ENCODE data around the gene GALNTL6.

Gene GALNTL6

DNA sequence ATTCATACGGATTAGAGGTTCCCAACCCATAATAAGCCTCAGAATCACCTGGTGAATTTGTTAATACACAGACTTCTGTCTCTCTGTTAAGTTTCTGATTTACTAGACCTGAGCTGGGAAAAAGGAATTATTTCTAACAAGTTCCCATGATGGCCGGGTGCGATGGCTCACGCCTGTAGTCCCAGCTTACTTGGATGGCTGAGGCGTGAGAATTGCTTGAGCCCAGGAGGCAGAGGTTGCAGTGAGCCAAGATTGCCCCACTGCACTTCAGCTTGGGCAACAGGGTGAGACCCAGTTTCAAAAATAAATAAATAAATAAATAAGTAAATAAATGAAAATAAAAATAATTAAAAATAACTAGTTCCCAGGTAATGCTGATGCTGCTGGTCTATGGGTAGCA lies 412.3 kb downstream of the GALNTL6 start:
- TF ChIP-seq, protein P1, sequence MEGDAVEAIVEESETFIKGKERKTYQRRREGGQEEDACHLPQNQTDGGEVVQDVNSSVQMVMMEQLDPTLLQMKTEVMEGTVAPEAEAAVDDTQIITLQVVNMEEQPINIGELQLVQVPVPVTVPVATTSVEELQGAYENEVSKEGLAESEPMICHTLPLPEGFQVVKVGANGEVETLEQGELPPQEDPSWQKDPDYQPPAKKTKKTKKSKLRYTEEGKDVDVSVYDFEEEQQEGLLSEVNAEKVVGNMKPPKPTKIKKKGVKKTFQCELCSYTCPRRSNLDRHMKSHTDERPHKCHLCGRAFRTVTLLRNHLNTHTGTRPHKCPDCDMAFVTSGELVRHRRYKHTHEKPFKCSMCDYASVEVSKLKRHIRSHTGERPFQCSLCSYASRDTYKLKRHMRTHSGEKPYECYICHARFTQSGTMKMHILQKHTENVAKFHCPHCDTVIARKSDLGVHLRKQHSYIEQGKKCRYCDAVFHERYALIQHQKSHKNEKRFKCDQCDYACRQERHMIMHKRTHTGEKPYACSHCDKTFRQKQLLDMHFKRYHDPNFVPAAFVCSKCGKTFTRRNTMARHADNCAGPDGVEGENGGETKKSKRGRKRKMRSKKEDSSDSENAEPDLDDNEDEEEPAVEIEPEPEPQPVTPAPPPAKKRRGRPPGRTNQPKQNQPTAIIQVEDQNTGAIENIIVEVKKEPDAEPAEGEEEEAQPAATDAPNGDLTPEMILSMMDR (IDR thresholded peaks at IDR 0.05; ENCODE audit: insufficient read depth, low read length, poor library complexity, severe bottlenecking), result no peak

DNA sequence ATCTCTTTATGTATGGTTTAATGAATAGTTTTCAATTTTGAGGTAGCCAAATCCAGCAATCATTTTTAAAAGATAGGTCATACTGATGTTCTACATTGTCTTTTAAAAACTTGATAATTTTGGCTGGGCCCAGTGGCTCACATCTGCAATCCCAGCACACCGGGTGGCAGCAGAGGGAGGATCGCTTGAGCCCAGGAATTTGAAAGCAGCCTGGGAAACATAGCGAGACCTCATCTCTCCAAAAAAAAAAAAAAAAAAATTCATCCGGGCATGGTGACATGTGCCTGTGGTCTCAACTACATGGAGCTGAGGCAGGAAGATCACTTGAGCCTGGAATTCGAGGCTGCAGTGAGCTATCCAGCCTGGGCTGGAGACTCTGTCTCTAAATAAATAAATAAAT lies 419.8 kb downstream of the GALNTL6 start:
- no peak for DNase-seq (ENCODE audit: extremely low read depth, insufficient read length)
- Histone ChIP-seq H3K36me3 (ENCODE audit: control insufficient read depth, insufficient read depth, low read length) (no peaks in the 10 kb centered on the region), H3K27me3 (replicated peaks; ENCODE audit: control insufficient read depth, insufficient read depth, low read length) (no peaks in the 10 kb centered on the region), H3K4me3 (replicated peaks; ENCODE audit: low read depth, low read length) (no peak overlapping the region)
- TF ChIP-seq, protein P1 (IDR thresholded peaks at IDR 0.05; ENCODE audit: insufficient read depth, low read length, poor library complexity, severe bottlenecking), result no peak

More for the DNA sequence above, 412.3 kb downstream of the GALNTL6 start:
- H3K4me3 ChIP-seq (replicated peaks; ENCODE audit: low read depth, low read length), result no peak overlapping the region
- no peak for DNase-seq (ENCODE audit: extremely low read depth, insufficient read length)
- H3K36me3 ChIP-seq (ENCODE audit: control insufficient read depth, insufficient read depth, low read length), result no peaks in the 10 kb centered on the region
- no peaks in the 10 kb centered on the region for H3K27me3 ChIP-seq (replicated peaks; ENCODE audit: control insufficient read depth, insufficient read depth, low read length)

DNA sequence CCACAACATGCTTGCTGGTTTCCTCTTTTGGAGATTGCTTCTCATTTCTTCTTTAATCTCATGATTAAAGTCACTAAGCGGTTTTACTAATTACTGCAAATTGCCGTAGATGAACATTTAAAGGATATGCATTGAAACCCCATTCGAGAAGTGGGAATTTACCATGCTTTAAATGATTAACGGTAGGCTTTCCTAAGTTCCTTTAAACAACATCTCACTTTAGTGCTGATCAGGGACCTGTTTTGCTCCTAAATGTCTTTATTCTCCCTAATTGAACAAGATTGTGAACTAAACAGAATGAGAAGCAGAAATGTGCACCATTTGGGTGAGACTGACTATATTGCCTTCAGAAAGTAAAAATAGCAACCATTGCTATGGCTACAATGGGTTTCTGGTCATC lies 430.3 kb downstream of the GALNTL6 start:
- Histone ChIP-seq H3K27me3 (replicated peaks; ENCODE audit: control insufficient read depth, insufficient read depth, low read length) (no peaks in the 10 kb centered on the region), H3K4me3 (replicated peaks; ENCODE audit: low read depth, low read length) (no peak overlapping the region), H3K36me3 (ENCODE audit: control insufficient read depth, insufficient read depth, low read length) (no peaks in the 10 kb centered on the region)
- TF ChIP-seq, protein P1 (IDR thresholded peaks at IDR 0.05; ENCODE audit: insufficient read depth, low read length, poor library complexity, severe bottlenecking), result no peak
- no peak for DNase-seq (ENCODE audit: extremely low read depth, insufficient read length)

DNA sequence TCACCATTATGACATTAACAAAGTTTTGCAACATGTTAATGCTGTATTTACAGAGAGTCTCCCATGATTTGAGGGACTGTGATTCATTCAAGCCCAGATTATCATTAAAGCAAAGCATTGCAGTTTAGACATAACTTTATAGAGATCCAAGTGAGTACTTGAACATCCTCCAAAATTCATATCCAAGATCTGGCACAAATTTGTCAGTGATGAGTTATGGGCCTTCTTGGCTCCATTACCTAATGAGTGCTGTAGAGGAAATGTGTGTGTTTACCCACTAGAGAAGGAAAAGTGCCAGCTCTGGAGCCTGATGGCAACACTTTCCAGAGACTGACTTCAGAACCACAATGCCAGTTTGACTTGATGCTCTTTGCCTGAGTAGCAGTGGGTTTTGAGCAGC lies 432.3 kb downstream of the GALNTL6 start:
- Histone ChIP-seq H3K27me3 (replicated peaks; ENCODE audit: control insufficient read depth, insufficient read depth, low read length) (no peaks in the 10 kb centered on the region), H3K36me3 (ENCODE audit: control insufficient read depth, insufficient read depth, low read length) (no peaks in the 10 kb centered on the region), H3K4me3 (replicated peaks; ENCODE audit: low read depth, low read length) (no peak overlapping the region)
- no peak for DNase-seq (ENCODE audit: extremely low read depth, insufficient read length)
- TF ChIP-seq, protein P1 (IDR thresholded peaks at IDR 0.05; ENCODE audit: insufficient read depth, low read length, poor library complexity, severe bottlenecking), result no peak

DNA sequence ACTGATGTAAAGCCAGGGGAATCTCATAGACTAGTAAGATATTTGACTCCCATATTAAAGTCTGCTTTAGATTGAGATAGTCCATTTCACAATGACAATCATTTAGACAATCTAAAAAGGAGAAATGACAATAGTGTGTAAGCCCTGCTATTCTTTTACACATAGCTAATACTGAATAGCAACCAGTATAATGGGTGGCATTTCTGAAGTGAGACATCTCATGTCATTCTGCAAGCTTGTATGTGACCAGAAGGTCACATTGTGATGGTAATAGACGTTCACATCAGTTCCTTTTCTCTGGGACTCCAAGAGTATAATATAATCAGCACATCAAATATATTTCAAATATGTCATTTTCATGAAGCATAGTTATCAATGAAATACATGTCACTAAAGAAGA lies 440.2 kb downstream of the GALNTL6 start:
- no peaks in the 10 kb centered on the region for H3K27me3 ChIP-seq (replicated peaks; ENCODE audit: control insufficient read depth, insufficient read depth, low read length)
- TF ChIP-seq, protein P1 (IDR thresholded peaks at IDR 0.05; ENCODE audit: insufficient read depth, low read length, poor library complexity, severe bottlenecking), result no peak
- no peak for DNase-seq (ENCODE audit: extremely low read depth, insufficient read length)
- no peaks in the 10 kb centered on the region for H3K36me3 ChIP-seq (ENCODE audit: control insufficient read depth, insufficient read depth, low read length)
- H3K4me3 ChIP-seq (replicated peaks; ENCODE audit: low read depth, low read length), result no peak overlapping the region

DNA sequence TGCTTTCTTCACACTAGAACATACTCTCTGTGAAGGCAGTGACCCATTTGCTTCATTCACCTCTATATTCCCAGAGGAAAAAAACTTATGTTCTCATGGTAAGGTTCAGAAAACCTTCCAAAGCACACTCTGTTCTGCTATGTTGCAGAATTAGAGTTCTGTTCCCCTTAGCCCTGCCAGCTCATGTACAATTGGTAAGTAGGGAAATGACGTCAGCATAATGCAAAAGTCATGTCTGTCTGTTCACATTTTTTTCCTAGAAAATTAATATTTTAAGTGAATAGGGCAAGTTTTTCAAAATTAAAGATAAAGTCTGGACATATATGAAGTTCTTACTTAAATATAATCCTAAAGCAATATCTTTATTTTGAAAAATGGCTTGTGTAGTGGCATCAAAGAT lies 443.6 kb downstream of the GALNTL6 start:
- H3K4me3 ChIP-seq (replicated peaks; ENCODE audit: low read depth, low read length), result no peak overlapping the region
- DNase-seq (ENCODE audit: extremely low read depth, insufficient read length), result no peak
- H3K36me3 ChIP-seq (ENCODE audit: control insufficient read depth, insufficient read depth, low read length), result no peaks in the 10 kb centered on the region
- TF ChIP-seq, protein P1 (IDR thresholded peaks at IDR 0.05; ENCODE audit: insufficient read depth, low read length, poor library complexity, severe bottlenecking), result no peak
- no peaks in the 10 kb centered on the region for H3K27me3 ChIP-seq (replicated peaks; ENCODE audit: control insufficient read depth, insufficient read depth, low read length)
